ENCODE data around the gene TBXAS1.

DNA sequence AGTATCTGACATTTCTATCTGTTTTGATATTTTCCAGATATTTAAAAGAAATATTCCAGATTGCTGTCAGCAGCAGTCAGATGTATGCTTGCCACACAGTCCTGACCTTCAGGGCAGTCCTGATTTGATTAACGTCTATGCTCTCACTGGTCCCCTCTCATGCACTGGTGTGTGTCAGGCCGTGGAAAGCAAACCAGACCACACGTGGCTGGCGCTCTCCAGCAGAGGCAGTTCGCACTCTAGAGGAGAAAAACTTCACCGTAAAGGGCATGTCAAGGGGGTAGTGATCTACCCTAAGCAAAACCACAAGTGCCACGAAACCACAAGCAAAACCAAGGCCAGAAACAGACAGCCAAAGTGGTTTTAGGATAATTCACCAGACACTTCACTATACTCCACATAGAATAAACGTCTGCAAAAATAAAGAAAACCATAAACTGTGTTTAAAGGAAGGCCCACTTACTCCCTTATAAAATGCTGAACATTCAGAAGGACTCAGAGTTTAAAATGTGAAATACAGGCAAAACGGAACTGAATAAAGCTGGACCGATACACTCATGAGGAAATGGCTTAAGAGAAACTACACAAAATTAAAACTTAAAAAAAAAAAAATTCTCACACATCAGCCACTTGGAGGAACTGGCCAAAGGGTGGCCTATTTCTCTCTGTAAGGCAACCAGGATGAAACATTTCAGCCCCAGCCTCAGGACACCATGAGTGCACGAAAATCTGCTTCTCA is 207.3 kb downstream of the TBXAS1 start:
- TF ChIP-seq EZH2 (optimal IDR thresholded peaks at IDR 0.05; ENCODE audit: low read depth, low read length), result no peak
- TF ChIP-seq, protein P1, sequence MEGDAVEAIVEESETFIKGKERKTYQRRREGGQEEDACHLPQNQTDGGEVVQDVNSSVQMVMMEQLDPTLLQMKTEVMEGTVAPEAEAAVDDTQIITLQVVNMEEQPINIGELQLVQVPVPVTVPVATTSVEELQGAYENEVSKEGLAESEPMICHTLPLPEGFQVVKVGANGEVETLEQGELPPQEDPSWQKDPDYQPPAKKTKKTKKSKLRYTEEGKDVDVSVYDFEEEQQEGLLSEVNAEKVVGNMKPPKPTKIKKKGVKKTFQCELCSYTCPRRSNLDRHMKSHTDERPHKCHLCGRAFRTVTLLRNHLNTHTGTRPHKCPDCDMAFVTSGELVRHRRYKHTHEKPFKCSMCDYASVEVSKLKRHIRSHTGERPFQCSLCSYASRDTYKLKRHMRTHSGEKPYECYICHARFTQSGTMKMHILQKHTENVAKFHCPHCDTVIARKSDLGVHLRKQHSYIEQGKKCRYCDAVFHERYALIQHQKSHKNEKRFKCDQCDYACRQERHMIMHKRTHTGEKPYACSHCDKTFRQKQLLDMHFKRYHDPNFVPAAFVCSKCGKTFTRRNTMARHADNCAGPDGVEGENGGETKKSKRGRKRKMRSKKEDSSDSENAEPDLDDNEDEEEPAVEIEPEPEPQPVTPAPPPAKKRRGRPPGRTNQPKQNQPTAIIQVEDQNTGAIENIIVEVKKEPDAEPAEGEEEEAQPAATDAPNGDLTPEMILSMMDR (IDR thresholded peaks at IDR 0.05; ENCODE audit: low read length), result no peak
